ENCODE data around the gene RPSA.

RPSA gene

DNA sequence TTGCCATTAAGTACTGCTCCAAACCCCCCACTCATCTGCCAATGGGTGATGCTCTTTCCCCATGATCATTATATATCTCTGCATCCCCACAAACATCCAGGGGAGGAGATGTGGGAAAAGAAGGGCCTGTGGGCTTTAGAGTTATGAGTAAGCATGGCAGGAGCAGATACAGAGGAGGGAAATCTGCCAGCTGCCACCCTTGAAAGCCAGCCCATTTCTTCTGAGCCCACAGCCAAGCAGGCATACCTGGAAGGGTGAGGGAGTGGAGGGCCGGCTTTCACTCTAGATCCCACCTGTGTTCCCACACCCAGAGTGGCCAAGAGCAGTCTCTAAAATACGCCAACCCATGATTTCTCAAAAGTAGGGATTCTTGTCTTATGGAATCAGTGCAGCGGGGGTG is 25.1 kb upstream of the RPSA start:
- Histone ChIP-seq H3K4ac (ENCODE audit: low read depth, low read length) (no peak overlapping the region), H3K4me2 (ENCODE audit: low read length) (no peak overlapping the region), H3K27ac (ENCODE audit: low read depth, low read length) (no peak overlapping the region), H3K9ac (ENCODE audit: low read length) (no peak overlapping the region), H3K79me1 (ENCODE audit: low read length) (peaks cover 6% of the 10 kb centered on the region), H3K56ac (ENCODE audit: low read length) (no peak overlapping the region), H2BK15ac (replicated peaks; ENCODE audit: low read depth) (no peak overlapping the region), H3K36me3 (ENCODE audit: control insufficient read depth, insufficient read depth, low read length) (no peaks in the 10 kb centered on the region), H2BK120ac (ENCODE audit: low read depth, low read length) (no peak overlapping the region), H2BK5ac (ENCODE audit: low read length) (no peak overlapping the region), H3K23ac (ENCODE audit: low read length) (no peak overlapping the region), H3K79me2 (ENCODE audit: control insufficient read depth, insufficient read depth, low read length) (peaks cover 23% of the 10 kb centered on the region), H2AK5ac (ENCODE audit: low read length) (no peak overlapping the region), H3K4me3 (ENCODE audit: low read length) (no peak overlapping the region), H4K8ac (ENCODE audit: low read depth, low read length) (no peak overlapping the region), H3K27me3 (ENCODE audit: insufficient read depth, low read length, poor library complexity) (no peaks in the 10 kb centered on the region), H3K4me1 (ENCODE audit: control insufficient read depth, low read depth, low read length) (peaks cover 4% of the 10 kb centered on the region), H4K5ac (ENCODE audit: low read length) (no peak overlapping the region), H3K18ac (ENCODE audit: low read length) (no peak overlapping the region)
- DNase-seq, result no peak
- WGBS (ENCODE audit: extremely low coverage, insufficient coverage, low lambda C conversion rate), result no CpG with 5 or more reads among the region's 3 CpGs

DNA sequence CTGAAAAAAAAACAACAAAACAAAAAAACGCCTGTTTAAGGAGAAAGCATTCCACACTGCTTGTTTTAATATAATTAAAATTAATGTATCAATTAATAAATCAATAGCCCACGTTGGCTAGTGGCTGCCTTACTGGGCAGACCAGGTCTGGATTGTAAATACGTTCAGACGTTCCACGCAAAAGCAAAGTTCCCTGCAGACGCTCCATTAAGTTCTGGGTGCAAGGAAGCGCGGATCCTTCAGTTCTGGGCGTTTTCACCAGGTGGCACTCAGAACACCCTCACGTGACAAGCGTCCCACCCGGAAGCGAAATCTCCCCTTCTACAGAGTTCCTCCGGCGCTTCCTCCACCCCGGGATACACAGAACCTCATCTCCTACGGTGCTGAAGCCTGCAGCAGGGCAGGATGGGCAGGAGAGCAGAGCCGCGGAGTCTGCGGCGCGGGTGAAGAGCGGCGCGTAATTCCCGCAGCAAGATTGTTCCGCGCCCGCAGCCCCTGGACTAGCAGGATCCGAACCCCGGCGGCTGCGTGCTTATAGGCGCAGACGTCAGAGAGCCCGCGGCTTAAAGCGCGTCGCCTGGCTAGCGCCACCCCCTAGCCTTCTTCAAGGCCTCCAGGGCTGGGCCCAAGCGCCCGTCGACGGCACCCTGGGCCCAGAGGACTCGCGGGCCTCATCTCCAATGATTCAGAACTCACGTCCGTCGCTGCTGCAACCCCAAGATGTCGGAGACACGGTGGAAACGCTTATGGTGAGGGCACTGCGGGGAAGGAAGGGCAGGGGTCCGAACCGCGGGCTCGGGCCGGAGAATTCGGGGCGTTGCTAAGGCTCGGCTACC is 23.3 kb upstream of the RPSA start, which contains the start of gene SLC25A38:
Gene SLC25A38 (plus strand): TSS at position 326 of the 836 bp plus-strand sequence. CDS start 355 bp downstream, at position 681.
- DNase-seq, result peak; percentile 96
- WGBS (ENCODE audit: extremely low coverage, insufficient coverage, low lambda C conversion rate), result no CpG with 5 or more reads among the region's 62 CpGs

DNA sequence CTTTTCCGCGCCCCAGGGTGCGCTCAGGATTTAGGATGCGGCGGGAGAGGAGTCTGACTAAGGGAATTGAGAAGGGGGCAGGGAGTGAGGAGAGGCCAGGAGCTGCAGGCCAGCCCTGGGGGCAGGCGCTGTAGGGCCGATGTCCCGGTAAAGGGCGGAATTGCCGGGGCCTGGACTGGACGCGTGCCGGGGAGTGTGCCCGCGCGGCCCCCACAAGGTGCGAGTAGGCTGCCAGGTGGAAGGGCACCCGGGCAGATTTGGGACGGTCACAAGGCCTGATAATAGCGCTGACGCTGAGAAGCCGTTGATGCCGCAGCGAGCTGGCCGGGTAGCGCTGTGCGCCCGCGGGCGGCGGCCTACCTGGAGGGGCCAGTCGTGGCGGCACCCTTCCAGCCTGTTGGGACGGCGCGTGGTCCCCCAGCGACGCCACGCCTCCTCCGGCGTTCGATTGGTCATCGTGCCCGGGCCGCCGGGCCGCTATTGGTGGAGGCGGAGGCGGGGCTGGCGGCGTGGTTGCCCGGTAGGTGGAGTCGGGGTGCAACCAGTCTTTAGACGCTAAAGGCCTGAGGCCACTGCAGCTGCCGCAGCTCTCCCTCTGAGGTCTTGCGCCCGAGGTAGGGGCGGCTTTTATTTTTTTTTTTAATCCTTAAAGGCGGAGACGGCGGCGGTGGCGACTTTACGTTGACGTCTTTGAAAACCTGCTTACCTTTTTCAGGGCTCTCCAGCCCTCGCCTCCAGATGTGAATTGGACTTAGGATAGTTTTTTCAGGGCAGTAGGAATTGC is 22.4 kb upstream of the RPSA start:
- no peak overlapping the region for H2BK120ac ChIP-seq (ENCODE audit: low read depth, low read length)
- peak overlapping the region; percentile 95 for H3K4me3 ChIP-seq (ENCODE audit: low read length)
- no peak overlapping the region for H4K8ac ChIP-seq (ENCODE audit: low read depth, low read length)
- H3K27ac ChIP-seq (ENCODE audit: low read depth, low read length), result peak overlapping the region; percentile 80
- H2BK5ac ChIP-seq (ENCODE audit: low read length), result no peak overlapping the region
- H2AK5ac ChIP-seq (ENCODE audit: low read length), result no peak overlapping the region
- H3K56ac ChIP-seq (ENCODE audit: low read length), result peak overlapping the region; percentile 99
- peaks cover 28% of the 10 kb centered on the region for H3K79me1 ChIP-seq (ENCODE audit: low read length)
- peak overlapping the region; percentile 98 for H3K9ac ChIP-seq (ENCODE audit: low read length)
- no CpG with 5 or more reads among the region's 66 CpGs for WGBS (ENCODE audit: extremely low coverage, insufficient coverage, low lambda C conversion rate)
- H2BK15ac ChIP-seq (replicated peaks; ENCODE audit: low read depth), result no peak overlapping the region
- peaks cover 4% of the 10 kb centered on the region for H3K4me1 ChIP-seq (ENCODE audit: control insufficient read depth, low read depth, low read length)
- H3K18ac ChIP-seq (ENCODE audit: low read length), result peak overlapping the region; percentile 77
- DNase-seq, result peak; percentile 98
- H3K79me2 ChIP-seq (ENCODE audit: control insufficient read depth, insufficient read depth, low read length), result peaks cover 47% of the 10 kb centered on the region
- H3K4me2 ChIP-seq (ENCODE audit: low read length), result peak overlapping the region; percentile 75
- H3K23ac ChIP-seq (ENCODE audit: low read length), result no peak overlapping the region
- no peak overlapping the region for H4K5ac ChIP-seq (ENCODE audit: low read length)
- no peak overlapping the region for H3K4ac ChIP-seq (ENCODE audit: low read depth, low read length)
- H3K27me3 ChIP-seq (ENCODE audit: insufficient read depth, low read length, poor library complexity), result no peaks in the 10 kb centered on the region
- no peaks in the 10 kb centered on the region for H3K36me3 ChIP-seq (ENCODE audit: control insufficient read depth, insufficient read depth, low read length)

More for the DNA sequence above, 23.3 kb upstream of the RPSA start, which contains the start of gene SLC25A38:
- Histone ChIP-seq H3K4me2 (ENCODE audit: low read length) (peak within 1 kb of the TSS; percentile 66), H3K79me2 (ENCODE audit: control insufficient read depth, insufficient read depth, low read length) (peaks cover 41% of the 10 kb centered on the region), H2BK15ac (replicated peaks; ENCODE audit: low read depth) (no peak within 1 kb of the TSS), H2BK120ac (ENCODE audit: low read depth, low read length) (no peak within 1 kb of the TSS), H3K36me3 (ENCODE audit: control insufficient read depth, insufficient read depth, low read length) (no peaks in the 10 kb centered on the region), H3K9ac (ENCODE audit: low read length) (peak within 1 kb of the TSS; percentile 98), H3K27ac (ENCODE audit: low read depth, low read length) (peak within 1 kb of the TSS; percentile 80), H3K79me1 (ENCODE audit: low read length) (peaks cover 24% of the 10 kb centered on the region), H3K4me1 (ENCODE audit: control insufficient read depth, low read depth, low read length) (peaks cover 4% of the 10 kb centered on the region), H2AK5ac (ENCODE audit: low read length) (no peak within 1 kb of the TSS), H3K4ac (ENCODE audit: low read depth, low read length) (peak within 1 kb of the TSS; percentile 28), H3K23ac (ENCODE audit: low read length) (no peak within 1 kb of the TSS), H3K4me3 (ENCODE audit: low read length) (peak within 1 kb of the TSS; percentile 95), H3K27me3 (ENCODE audit: insufficient read depth, low read length, poor library complexity) (no peaks in the 10 kb centered on the region), H4K5ac (ENCODE audit: low read length) (no peak within 1 kb of the TSS), H4K8ac (ENCODE audit: low read depth, low read length) (no peak within 1 kb of the TSS), H3K56ac (ENCODE audit: low read length) (peak within 1 kb of the TSS; percentile 99), H3K18ac (ENCODE audit: low read length) (peak within 1 kb of the TSS; percentile 77), H2BK5ac (ENCODE audit: low read length) (no peak within 1 kb of the TSS)

DNA sequence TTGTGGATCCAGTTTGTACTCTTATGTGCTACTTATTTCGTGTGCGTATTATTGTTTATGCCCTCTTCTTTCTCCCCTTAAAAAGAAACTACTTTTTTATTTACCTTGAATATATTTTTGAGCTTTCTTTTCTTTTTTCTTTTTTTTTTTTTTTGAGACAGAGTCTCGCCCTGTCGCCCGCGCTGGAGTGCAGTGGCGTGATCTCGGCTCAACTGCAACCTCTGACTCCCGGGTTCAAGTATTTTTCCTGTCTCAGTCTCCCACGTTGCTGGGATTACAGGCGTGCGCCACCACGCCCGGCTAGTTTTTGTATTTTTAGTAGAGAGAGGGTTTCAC is 21.9 kb upstream of the RPSA start:
- no peak for DNase-seq
- Histone ChIP-seq H3K36me3 (ENCODE audit: control insufficient read depth, insufficient read depth, low read length) (no peaks in the 10 kb centered on the region), H3K4me3 (ENCODE audit: low read length) (peak overlapping the region; percentile 67), H2BK15ac (replicated peaks; ENCODE audit: low read depth) (no peak overlapping the region), H3K79me1 (ENCODE audit: low read length) (peaks cover 28% of the 10 kb centered on the region), H2AK5ac (ENCODE audit: low read length) (no peak overlapping the region), H3K23ac (ENCODE audit: low read length) (no peak overlapping the region), H2BK120ac (ENCODE audit: low read depth, low read length) (no peak overlapping the region), H3K27me3 (ENCODE audit: insufficient read depth, low read length, poor library complexity) (no peaks in the 10 kb centered on the region), H3K18ac (ENCODE audit: low read length) (no peak overlapping the region), H3K27ac (ENCODE audit: low read depth, low read length) (no peak overlapping the region), H4K8ac (ENCODE audit: low read depth, low read length) (no peak overlapping the region), H3K4ac (ENCODE audit: low read depth, low read length) (no peak overlapping the region), H3K4me1 (ENCODE audit: control insufficient read depth, low read depth, low read length) (peaks cover 4% of the 10 kb centered on the region), H2BK5ac (ENCODE audit: low read length) (no peak overlapping the region), H3K4me2 (ENCODE audit: low read length) (peak overlapping the region; percentile 75), H3K9ac (ENCODE audit: low read length) (peak overlapping the region; percentile 78), H3K79me2 (ENCODE audit: control insufficient read depth, insufficient read depth, low read length) (peaks cover 51% of the 10 kb centered on the region), H4K5ac (ENCODE audit: low read length) (no peak overlapping the region), H3K56ac (ENCODE audit: low read length) (peak overlapping the region; percentile 78)
- WGBS (ENCODE audit: extremely low coverage, insufficient coverage, low lambda C conversion rate), result no CpG with 5 or more reads among the region's 14 CpGs

DNA sequence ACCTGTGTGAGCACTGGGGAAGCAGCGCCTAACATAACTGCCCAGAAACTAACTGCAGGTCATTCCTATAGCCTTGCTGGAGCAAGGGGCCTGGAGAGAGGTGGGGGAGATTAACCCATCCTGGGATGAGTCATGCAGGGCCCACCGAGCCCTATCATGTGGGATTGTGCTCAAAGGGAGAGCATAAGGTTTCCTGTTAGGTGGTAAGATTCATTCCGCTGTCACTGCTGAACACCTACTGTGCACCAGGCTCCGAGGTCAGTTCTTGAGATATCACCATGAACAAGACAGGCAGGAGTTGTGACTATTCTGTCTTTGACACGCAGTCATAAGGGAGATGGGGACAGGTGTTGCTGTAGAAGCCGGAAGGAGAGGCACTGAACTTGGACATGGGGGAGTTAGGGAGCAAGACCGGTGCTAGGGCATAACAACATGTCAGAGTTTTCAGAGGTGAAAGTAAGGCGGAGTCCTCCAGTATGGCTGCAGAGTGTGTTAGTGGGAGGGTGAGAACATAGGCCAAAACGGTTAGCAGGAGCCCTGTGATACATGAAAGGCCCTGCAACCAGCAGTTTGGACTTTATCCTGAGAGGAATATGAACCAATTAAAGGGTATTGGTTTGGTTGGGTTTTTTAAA is 20.9 kb upstream of the RPSA start:
- no CpG with 5 or more reads among the region's 9 CpGs for WGBS (ENCODE audit: extremely low coverage, insufficient coverage, low lambda C conversion rate)
- Histone ChIP-seq H3K56ac (ENCODE audit: low read length) (no peak overlapping the region), H3K4ac (ENCODE audit: low read depth, low read length) (no peak overlapping the region), H2BK120ac (ENCODE audit: low read depth, low read length) (no peak overlapping the region), H3K27me3 (ENCODE audit: insufficient read depth, low read length, poor library complexity) (no peaks in the 10 kb centered on the region), H3K4me1 (ENCODE audit: control insufficient read depth, low read depth, low read length) (peaks cover 4% of the 10 kb centered on the region), H3K23ac (ENCODE audit: low read length) (no peak overlapping the region), H3K9ac (ENCODE audit: low read length) (peak overlapping the region; percentile 19), H3K36me3 (ENCODE audit: control insufficient read depth, insufficient read depth, low read length) (no peaks in the 10 kb centered on the region), H2BK15ac (replicated peaks; ENCODE audit: low read depth) (no peak overlapping the region), H2AK5ac (ENCODE audit: low read length) (no peak overlapping the region), H3K4me2 (ENCODE audit: low read length) (no peak overlapping the region), H3K79me1 (ENCODE audit: low read length) (peaks cover 32% of the 10 kb centered on the region), H2BK5ac (ENCODE audit: low read length) (no peak overlapping the region), H3K18ac (ENCODE audit: low read length) (no peak overlapping the region), H3K4me3 (ENCODE audit: low read length) (no peak overlapping the region), H3K27ac (ENCODE audit: low read depth, low read length) (no peak overlapping the region), H4K5ac (ENCODE audit: low read length) (no peak overlapping the region), H3K79me2 (ENCODE audit: control insufficient read depth, insufficient read depth, low read length) (peaks cover 55% of the 10 kb centered on the region), H4K8ac (ENCODE audit: low read depth, low read length) (no peak overlapping the region)
- peak; percentile 67 for DNase-seq
